Spleen (tissue), 7 donors: ENCODE measurements around the gene LTV1.
"Not testable (repeated sequence)": the region's sequence is repeated elsewhere in the genome, so short reads cannot be mapped to it uniquely, and the experiment has no call there.

Experiments used
- POLR2A ChIP-seq, 3 donors: fragments of 450-650 bp; IDR thresholded peaks; one replicate each; pipeline ENCODE4 v1.5.1; 2017; ENCODE audit warnings: antibody characterized with exemption in 3 of 3, mild to moderate bottlenecking in 1 of 3
- POLR2AphosphoS5 ChIP-seq, 3 donors: sonication (generic); formaldehyde crosslinking; IDR thresholded peaks; one replicate each; pipeline ENCODE4 v1.5.1; 2017; ENCODE audit warnings: antibody characterized with exemption in 3 of 3
- TF ChIP-seq, protein P1 (sequence below), 11 experiments: fragments of 200-600 bp in 7 of 11; fragments of 450-650 bp in 4 of 11; sonication (generic) in 4 of 11; IDR thresholded peaks in 8 of 11; conservative IDR thresholded peaks in 3 of 11; 1 replicate in 7 of 11; 2 replicates in 4 of 11; pipeline versions ENCODE4 v1.4.0 to v1.8.0; 2016 to 2021; ENCODE audit warnings: antibody characterized with exemption in 11 of 11, inconsistent platforms in 4 of 11, mild to moderate bottlenecking in 1 of 11
- donor health status: DM: no; HTN: no; CAD: no; lungs with moderate emphysema.
- donor health status: DM: no; HTN: no; CAD: no.
- donor health status: DM: no; HTN: no; CAD: no.

DNA sequence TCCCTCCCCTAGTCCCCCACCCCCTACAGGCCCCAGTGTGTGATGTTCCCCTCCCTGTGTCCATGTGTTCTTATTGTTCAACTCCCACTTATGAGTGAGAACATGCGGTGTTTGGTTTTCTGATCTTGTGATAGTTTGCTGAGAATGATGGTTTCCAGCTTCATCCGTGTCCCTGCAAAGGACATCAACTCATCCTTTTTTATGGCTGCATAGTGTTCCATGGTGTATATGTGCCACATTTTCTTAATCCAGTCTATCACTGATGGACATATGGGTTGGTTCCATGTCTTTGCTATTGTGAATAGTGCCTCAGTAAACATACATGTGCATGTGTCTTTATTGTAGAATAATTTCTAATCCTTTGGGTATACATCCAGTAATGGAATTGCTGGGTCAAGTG, 46.6 kb upstream of the LTV1 start:
- TF ChIP-seq POLR2A, POLR2AphosphoS5 (IDR thresholded peaks at IDR 0.05): not testable (repeated sequence)
- TF ChIP-seq, protein P1, sequence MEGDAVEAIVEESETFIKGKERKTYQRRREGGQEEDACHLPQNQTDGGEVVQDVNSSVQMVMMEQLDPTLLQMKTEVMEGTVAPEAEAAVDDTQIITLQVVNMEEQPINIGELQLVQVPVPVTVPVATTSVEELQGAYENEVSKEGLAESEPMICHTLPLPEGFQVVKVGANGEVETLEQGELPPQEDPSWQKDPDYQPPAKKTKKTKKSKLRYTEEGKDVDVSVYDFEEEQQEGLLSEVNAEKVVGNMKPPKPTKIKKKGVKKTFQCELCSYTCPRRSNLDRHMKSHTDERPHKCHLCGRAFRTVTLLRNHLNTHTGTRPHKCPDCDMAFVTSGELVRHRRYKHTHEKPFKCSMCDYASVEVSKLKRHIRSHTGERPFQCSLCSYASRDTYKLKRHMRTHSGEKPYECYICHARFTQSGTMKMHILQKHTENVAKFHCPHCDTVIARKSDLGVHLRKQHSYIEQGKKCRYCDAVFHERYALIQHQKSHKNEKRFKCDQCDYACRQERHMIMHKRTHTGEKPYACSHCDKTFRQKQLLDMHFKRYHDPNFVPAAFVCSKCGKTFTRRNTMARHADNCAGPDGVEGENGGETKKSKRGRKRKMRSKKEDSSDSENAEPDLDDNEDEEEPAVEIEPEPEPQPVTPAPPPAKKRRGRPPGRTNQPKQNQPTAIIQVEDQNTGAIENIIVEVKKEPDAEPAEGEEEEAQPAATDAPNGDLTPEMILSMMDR (IDR thresholded peaks at IDR 0.05 in 8 of 11, conservative IDR thresholded peaks at IDR 0.05 in 3 of 11), result not testable (repeated sequence)
